Left lung (tissue), 10 donors: ENCODE data around the gene MOB3B. TPM values are rescaled to one million over a fixed set of nuclear protein-coding genes. Genes with fewer than 3 reads are reported as not detected.
A peak's percentile ranks its signal among the peaks of the same experiment; 100 is the strongest.

Source experiments
- ATAC-seq: fragments of 200-7000 bp; cut with Tn5 transposase; one replicate; pipeline ENCODE4 v1.9.1; 2020; ENCODE audit warnings: moderate library complexity
- DNase-seq, 4 donors: peaks; one replicate each; pipeline ENCODE4 v3.0.0-alpha.2; 2013 to 2020
- H3K27ac ChIP-seq, 2 donors: fragments of 200-600 bp; sonication (generic) in 1 of 2; one replicate each; pipeline versions ENCODE4 v1.5.0 to v1.8.0; 2020 to 2021
- H3K27me3 ChIP-seq, 2 donors: fragments of 200-600 bp; sonication (generic) in 1 of 2; one replicate each; pipeline versions ENCODE4 v1.5.0 to v1.8.0; 2020 to 2021
- H3K36me3 ChIP-seq, 2 donors: fragments of 200-600 bp; sonication (generic) in 1 of 2; one replicate each; pipeline versions ENCODE4 v1.5.0 to v1.8.0; 2020 to 2021
- H3K4me1 ChIP-seq, 2 donors: fragments of 200-600 bp; one replicate each; pipeline ENCODE4 v1.8.0; 2021
- H3K4me3 ChIP-seq, 2 donors: fragments of 200-600 bp; sonication (generic) in 1 of 2; one replicate each; pipeline versions ENCODE4 v1.5.0 to v1.8.0; 2020 to 2021; ENCODE audit warnings: mild to moderate bottlenecking in 1 of 2
- H3K9me3 ChIP-seq, 2 donors: fragments of 200-600 bp; sonication (generic) in 1 of 2; one replicate each; pipeline versions ENCODE4 v1.5.0 to v1.8.0; 2020 to 2021
- CTCF ChIP-seq, 2 donors: fragments of 200-600 bp; sonication (generic) in 1 of 2; IDR thresholded peaks; one replicate each; pipeline versions ENCODE4 v1.5.0 to v1.8.0; 2021; ENCODE audit warnings: antibody characterized with exemption in 2 of 2
- intact Hi-C, 2 donors: fragments of 100-400 bp; cut with DNase I; formaldehyde crosslinking; loops; one replicate each; pipeline versions ENCODE4 v1.11.2 to v1.14.2; 2022
- polyA plus RNA-seq, 6 donors: library from polyadenylated mRNA; unstranded; fragments of 120-200 nt; gene quantifications; one replicate each; pipeline ENCODE4 v1.2.1, GENCODE V29; 2013; ENCODE audit not compliant: insufficient read length in 6 of 6
- total RNA-seq, 2 donors: library from RNA; stranded (reverse); fragmentation: NEBNext Ultra II Directional; extraction: Animal tissue kit (Norgen Biotek cat#: 25700); gene quantifications; one replicate each; pipeline ENCODE4 v1.2.1, GENCODE V29; 2021
- donor health status: DM: no; HTN: yes; CAD: no.
- donor health status: DM: no; HTN: no; CAD: no.

Gene MOB3B
- total and polyA plus RNA-seq, 8 donors, result 7.2 to 18.3 (median 15.8) TPM

DNA sequence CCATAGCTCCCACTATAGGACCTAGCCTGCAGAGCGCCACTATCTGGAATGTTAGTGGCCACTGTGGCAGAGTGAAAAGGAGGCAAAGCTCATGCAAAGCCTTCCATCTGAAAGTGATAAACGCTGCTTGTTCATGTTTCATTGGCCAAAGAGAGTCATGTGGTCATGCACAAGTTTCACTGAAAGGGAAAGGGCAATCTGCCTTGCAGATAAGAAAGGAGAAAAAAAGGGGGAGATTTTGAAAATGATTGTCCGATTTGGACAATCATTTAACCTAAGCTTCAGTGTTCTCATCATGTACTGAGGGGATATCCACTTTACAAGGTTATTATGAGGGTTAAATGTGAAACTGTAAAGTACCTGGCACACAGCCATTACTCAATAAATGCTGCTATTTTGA, 9.0 kb upstream of the MOB3B start:
- no peaks in the 10 kb centered on the region for H3K9me3 ChIP-seq
- H3K4me1 ChIP-seq, result peaks cover under 1 to 38% of the 10 kb centered on the region in 2 donors
- no peak for ATAC-seq
- peaks cover 0 to 10% of the 10 kb centered on the region in 2 donors for H3K36me3 ChIP-seq
- no peak for DNase-seq
- no peak overlapping the region for H3K4me3 ChIP-seq
- no peak for TF ChIP-seq CTCF (IDR thresholded peaks at IDR 0.05)
- intact Hi-C loops, result loop anchor here in 1 of 2 donors (10.0 kb wide), 1 partner anchor 204 kb away; no protein-coding TSS in a partner anchor
- no peak overlapping the region for H3K27ac ChIP-seq
- no peaks in the 10 kb centered on the region for H3K27me3 ChIP-seq

- no peak for TF ChIP-seq CTCF (IDR thresholded peaks at IDR 0.05)
- intact Hi-C loops, result loop anchor here in 1 of 2 donors (10.0 kb wide), 1 partner anchor 203 kb away; no protein-coding TSS in a partner anchor
- H3K4me1 ChIP-seq, result peaks cover 4 to 38% of the 10 kb centered on the region in 2 donors
Observed at GRCh38 chr9:27537756-27538155, 8.1 kb upstream of the MOB3B start.

GRCh38 chr9:27537027-27537435, 7.4 kb upstream of the MOB3B start:
- TF ChIP-seq CTCF (IDR thresholded peaks at IDR 0.05), result no peak
- DNase-seq, result peak in 1 of 4 donors; percentile 37
- peaks cover 4 to 38% of the 10 kb centered on the region in 2 donors for H3K4me1 ChIP-seq
- no peak overlapping the region for H3K27ac ChIP-seq
- H3K9me3 ChIP-seq, result no peaks in the 10 kb centered on the region
- peak; percentile 52 for ATAC-seq
- H3K4me3 ChIP-seq, result no peak overlapping the region
- no peaks in the 10 kb centered on the region for H3K27me3 ChIP-seq
- peaks cover 0 to 6% of the 10 kb centered on the region in 2 donors for H3K36me3 ChIP-seq
- intact Hi-C loops, result loop anchor here in 1 of 2 donors (10.0 kb wide), 1 partner anchor 202 kb away; no protein-coding TSS in a partner anchor

More at GRCh38 chr9:27537756-27538155, 8.1 kb upstream of the MOB3B start:
- no peak overlapping the region for H3K27ac ChIP-seq
- H3K9me3 ChIP-seq, result no peaks in the 10 kb centered on the region
- H3K36me3 ChIP-seq, result peaks cover 0 to 6% of the 10 kb centered on the region in 2 donors
- no peaks in the 10 kb centered on the region for H3K27me3 ChIP-seq
- DNase-seq (no peak), ATAC-seq (no peak)
- H3K4me3 ChIP-seq, result no peak overlapping the region

GRCh38 chr9:27536168-27536567, 6.6 kb upstream of the MOB3B start:
- Histone ChIP-seq H3K36me3 (peaks cover 0 to 6% of the 10 kb centered on the region in 2 donors), H3K27me3 (no peaks in the 10 kb centered on the region), H3K4me1 (peaks cover 4 to 38% of the 10 kb centered on the region in 2 donors), H3K9me3 (no peaks in the 10 kb centered on the region), H3K4me3 (no peak overlapping the region), H3K27ac (no peak overlapping the region)
- intact Hi-C loops, result loop anchor here in 1 of 2 donors (10.0 kb wide), 1 partner anchor 201 kb away; no protein-coding TSS in a partner anchor
- no peak for TF ChIP-seq CTCF (IDR thresholded peaks at IDR 0.05)
- DNase-seq, result no peak
- ATAC-seq, result peak; percentile 3

DNA sequence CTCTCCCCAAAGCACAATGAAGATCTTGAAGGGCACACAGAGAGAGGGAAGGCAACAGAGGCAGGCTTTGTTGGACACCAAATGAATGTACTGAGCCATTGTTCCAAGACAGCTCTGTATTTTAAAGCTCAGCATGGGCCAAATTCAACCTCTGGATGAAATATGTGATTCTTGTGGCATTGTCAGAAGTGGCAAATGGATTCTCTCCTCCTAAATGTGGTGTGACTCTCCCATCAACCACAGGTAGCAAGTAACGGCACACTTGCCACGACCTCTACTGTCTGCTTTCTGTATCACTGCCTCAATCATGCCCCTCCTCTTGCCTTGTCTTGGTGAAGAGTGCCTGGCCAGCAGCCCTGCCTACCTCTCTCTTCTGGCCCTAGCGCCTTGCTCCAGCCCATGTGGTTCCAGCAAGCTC, 6.1 kb upstream of the MOB3B start:
- no peaks in the 10 kb centered on the region for H3K27me3 ChIP-seq
- no peak overlapping the region for H3K27ac ChIP-seq
- ATAC-seq, result peak; percentile 63
- no peaks in the 10 kb centered on the region for H3K9me3 ChIP-seq
- intact Hi-C loops, result loop anchor here in 1 of 2 donors (10.0 kb wide), 1 partner anchor 201 kb away; no protein-coding TSS in a partner anchor
- H3K4me3 ChIP-seq, result no peak overlapping the region
- H3K4me1 ChIP-seq, result peaks cover 4 to 35% of the 10 kb centered on the region in 2 donors
- DNase-seq, result peak in 1 of 4 donors; percentile 39
- no peak for TF ChIP-seq CTCF (IDR thresholded peaks at IDR 0.05)
- H3K36me3 ChIP-seq, result peaks cover 0 to 6% of the 10 kb centered on the region in 2 donors
